NB4 (cell line): ENCODE data around the gene PEPD.

Experiments
- DNase-seq: peaks from one replicate; pipeline ENCODE4 v3.0.0; 2010; ENCODE audit warnings: low read depth
- H3K4me3 ChIP-seq: one replicate; pipeline ENCODE4 v1.5.1; 2011; ENCODE audit warnings: mild to moderate bottlenecking, low read depth, low read length, moderate library complexity
- CTCF ChIP-seq: IDR thresholded peaks from one replicate; pipeline ENCODE4 v1.5.1; 2012; ENCODE audit warnings: low read depth, low read length
- MAX ChIP-seq: IDR thresholded peaks from 2 replicates; pipeline ENCODE4 v1.6.1; 2011; ENCODE audit warnings: low read depth, low read length
- MYC ChIP-seq: IDR thresholded peaks from 2 replicates; pipeline ENCODE4 v1.6.1; 2011; ENCODE audit warnings: low read depth, low read length
- POLR2A ChIP-seq: IDR thresholded peaks from 2 replicates; pipeline ENCODE4 v1.6.1; 2011; ENCODE audit warnings: mild to moderate bottlenecking; ENCODE audit not compliant: insufficient read length; ENCODE audit errors: extremely low read depth

The PEPD gene

GRCh38 chr19:33519416-33519815, 2.2 kb downstream of the PEPD start:
- H3K4me3 ChIP-seq = no peak overlapping the region
- no peak for DNase-seq
- TF ChIP-seq POLR2A = no peak
- TF ChIP-seq MYC = no peak
- no peak for TF ChIP-seq MAX
- no peak for TF ChIP-seq CTCF

GRCh38 chr19:33518541-33518940, 3.0 kb downstream of the PEPD start:
- no peak for TF ChIP-seq CTCF
- no peak for TF ChIP-seq MYC
- TF ChIP-seq MAX = no peak
- no peak for TF ChIP-seq POLR2A
- no peak for DNase-seq
- no peak overlapping the region for H3K4me3 ChIP-seq

GRCh38 chr19:33517922-33518321, 3.7 kb downstream of the PEPD start:
- DNase-seq = no peak
- H3K4me3 ChIP-seq = no peak overlapping the region
- no peak for TF ChIP-seq POLR2A
- no peak for TF ChIP-seq MYC

GRCh38 chr19:33515921-33516320, 5.7 kb downstream of the PEPD start:
- no peak for DNase-seq
- H3K4me3 ChIP-seq = no peak overlapping the region
- no peak for TF ChIP-seq MYC
- TF ChIP-seq POLR2A = no peak
- no peak for TF ChIP-seq MAX
- TF ChIP-seq CTCF = no peak

GRCh38 chr19:33514885-33515551, 6.6 kb downstream of the PEPD start:
- no peak overlapping the region for H3K4me3 ChIP-seq
- no peak for DNase-seq
- TF ChIP-seq CTCF = no peak
- TF ChIP-seq MYC = no peak
- TF ChIP-seq MAX = no peak
- no peak for TF ChIP-seq POLR2A

- H3K4me3 ChIP-seq = no peak overlapping the region
- no peak for TF ChIP-seq MYC
- no peak for TF ChIP-seq POLR2A
- no peak for TF ChIP-seq CTCF
- no peak for TF ChIP-seq MAX
- DNase-seq = no peak
Measured at GRCh38 chr19:33513424-33513823, 8.2 kb downstream of the PEPD start.
